ENCODE data around the gene OR51S1.
"Not testable (repeated sequence)": the region's sequence is repeated elsewhere in the genome, so short reads cannot be mapped to it uniquely, and the experiment has no call there.

Gene OR51S1

GRCh38 chr11:4848908-4849532 is at the start of gene OR51S1:
OR51S1 (minus strand) TSS chr11:4849208; CDS start chr11:4849208, 0 bp downstream.
- no peak for DNase-seq

- no peak for DNase-seq
Observed at GRCh38 chr11:4891996-4892640, 43.1 kb upstream of the OR51S1 start.

- no peak for DNase-seq
Observed at GRCh38 chr11:4890279-4890678, 41.3 kb upstream of the OR51S1 start.

- DNase-seq: no peak
Observed at GRCh38 chr11:4887591-4887990, 38.6 kb upstream of the OR51S1 start.

GRCh38 chr11:4886186-4886585 is 37.2 kb upstream of the OR51S1 start:
- DNase-seq: no peak

- no peak for DNase-seq
Observed at GRCh38 chr11:4884361-4884760, 35.4 kb upstream of the OR51S1 start.

- peak; percentile 38 for DNase-seq
Observed at GRCh38 chr11:4882543-4882942, 33.5 kb upstream of the OR51S1 start.

GRCh38 chr11:4881860-4882500 is 33.0 kb upstream of the OR51S1 start, which contains the start of gene OR51T1:
OR51T1 (plus strand) TSS chr11:4881900; CDS start chr11:4881900, 0 bp downstream.
- DNase-seq: peak; percentile 6

- no peak for DNase-seq
Observed at GRCh38 chr11:4881188-4881587, 32.2 kb upstream of the OR51S1 start.

GRCh38 chr11:4865855-4866254 is 16.8 kb upstream of the OR51S1 start:
- no peak for DNase-seq

- DNase-seq: no peak
Observed at GRCh38 chr11:4863876-4864275, 14.9 kb upstream of the OR51S1 start.

- no peak for DNase-seq
Observed at GRCh38 chr11:4862447-4863236, 13.6 kb upstream of the OR51S1 start.

- not testable (repeated sequence) for DNase-seq
Observed at GRCh38 chr11:4854286-4854685, 5.3 kb upstream of the OR51S1 start.

GRCh38 chr11:4851033-4851432 is 2.0 kb upstream of the OR51S1 start:
- DNase-seq: no peak

GRCh38 chr11:4839851-4840549 is 9.0 kb downstream of the OR51S1 start:
- no peak for DNase-seq

GRCh38 chr11:4830909-4831308 is 18.1 kb downstream of the OR51S1 start:
- DNase-seq: no peak

- DNase-seq: no peak
Observed at GRCh38 chr11:4830346-4830745, 18.7 kb downstream of the OR51S1 start.

GRCh38 chr11:4826425-4826824 is 22.6 kb downstream of the OR51S1 start:
- DNase-seq: no peak

- no peak for DNase-seq
Observed at GRCh38 chr11:4825132-4825531, 23.9 kb downstream of the OR51S1 start.

GRCh38 chr11:4821021-4821420 is 28.0 kb downstream of the OR51S1 start, which contains the start of gene OR51F2:
OR51F2 (plus strand) TSS chr11:4821321; CDS start chr11:4821422, 101 bp downstream.
- DNase-seq: no peak

GRCh38 chr11:4809246-4809645 is 39.8 kb downstream of the OR51S1 start:
- no peak for DNase-seq

GRCh38 chr11:4808476-4808875 is 40.5 kb downstream of the OR51S1 start:
- no peak for DNase-seq

- DNase-seq: no peak
Observed at GRCh38 chr11:4804280-4804679, 44.7 kb downstream of the OR51S1 start, which contains the start of gene OR52R1. OR52R1 (minus strand) TSS chr11:4804380; CDS start chr11:4804380, 0 bp downstream.
